ENCODE measurements around the gene MCTP2. TPM values are rescaled to one million over a fixed set of nuclear protein-coding genes. Genes with fewer than 3 reads are reported as not detected.
A peak's percentile ranks its signal among the peaks of the same experiment; 100 is the strongest.

The MCTP2 gene
- total and polyA plus RNA-seq, 9 donors = 0.33 to 1.7 (median 0.61) TPM

GRCh38 chr15:94366781-94367180 is 135.4 kb downstream of the MCTP2 start:
- Histone ChIP-seq H3K36me3 (ENCODE audit: control insufficient read depth, insufficient read depth, low read length) (no peaks in the 10 kb centered on the region), H3K4me3 (ENCODE audit: low read length) (no peak overlapping the region), H3K27ac (ENCODE audit: low read length) (no peak overlapping the region), H3K27me3 (ENCODE audit: control insufficient read depth, insufficient read depth, low read length) (peaks cover 10% of the 10 kb centered on the region), H3K4me1 (ENCODE audit: control insufficient read depth, insufficient read depth, low read length) (no peaks in the 10 kb centered on the region), H3K9me3 (replicated peaks; ENCODE audit: control insufficient read depth, low read depth, low read length) (no peaks in the 10 kb centered on the region)
- DNase-seq = no peak
- 19% methylated on average over 2 of the region's 4 CpGs for WGBS (ENCODE audit: insufficient coverage)

GRCh38 chr15:94367726-94368535 is 136.6 kb downstream of the MCTP2 start:
- WGBS (ENCODE audit: insufficient coverage) = no CpG with 5 or more reads among the region's 6 CpGs
- Histone ChIP-seq H3K4me1 (ENCODE audit: control insufficient read depth, insufficient read depth, low read length) (no peaks in the 10 kb centered on the region), H3K27me3 (ENCODE audit: control insufficient read depth, insufficient read depth, low read length) (peaks cover 7% of the 10 kb centered on the region), H3K27ac (ENCODE audit: low read length) (no peak overlapping the region), H3K9me3 (replicated peaks; ENCODE audit: control insufficient read depth, low read depth, low read length) (no peaks in the 10 kb centered on the region), H3K4me3 (ENCODE audit: low read length) (no peak overlapping the region), H3K36me3 (ENCODE audit: control insufficient read depth, insufficient read depth, low read length) (no peaks in the 10 kb centered on the region)
- DNase-seq = no peak

GRCh38 chr15:94370206-94370935 is 139.0 kb downstream of the MCTP2 start:
- Histone ChIP-seq H3K4me1 (ENCODE audit: control insufficient read depth, insufficient read depth, low read length) (no peaks in the 10 kb centered on the region), H3K27ac (ENCODE audit: low read length) (no peak overlapping the region), H3K9me3 (replicated peaks; ENCODE audit: control insufficient read depth, low read depth, low read length) (no peaks in the 10 kb centered on the region), H3K4me3 (ENCODE audit: low read length) (no peak overlapping the region), H3K27me3 (ENCODE audit: control insufficient read depth, insufficient read depth, low read length) (peaks cover 7% of the 10 kb centered on the region), H3K36me3 (ENCODE audit: control insufficient read depth, insufficient read depth, low read length) (no peaks in the 10 kb centered on the region)
- WGBS (ENCODE audit: insufficient coverage) = 84% methylated on average over 3 of the region's 10 CpGs
- peak; percentile 9 for DNase-seq

- no CpG with 5 or more reads among the region's 2 CpGs for WGBS (ENCODE audit: insufficient coverage)
- Histone ChIP-seq H3K9me3 (replicated peaks; ENCODE audit: control insufficient read depth, low read depth, low read length) (no peaks in the 10 kb centered on the region), H3K4me1 (ENCODE audit: control insufficient read depth, insufficient read depth, low read length) (no peaks in the 10 kb centered on the region), H3K27me3 (ENCODE audit: control insufficient read depth, insufficient read depth, low read length) (peaks cover 7% of the 10 kb centered on the region), H3K27ac (ENCODE audit: low read length) (no peak overlapping the region), H3K36me3 (ENCODE audit: control insufficient read depth, insufficient read depth, low read length) (no peaks in the 10 kb centered on the region), H3K4me3 (ENCODE audit: low read length) (no peak overlapping the region)
- DNase-seq = no peak
Measured at GRCh38 chr15:94370936-94371285, 139.6 kb downstream of the MCTP2 start.

- H3K36me3 ChIP-seq (ENCODE audit: control insufficient read depth, insufficient read depth, low read length) = no peaks in the 10 kb centered on the region
- no peak for DNase-seq
- H3K4me3 ChIP-seq (ENCODE audit: low read length) = no peak overlapping the region
- H3K27ac ChIP-seq (ENCODE audit: low read length) = no peak overlapping the region
- no peaks in the 10 kb centered on the region for H3K27me3 ChIP-seq (ENCODE audit: control insufficient read depth, insufficient read depth, low read length)
- no CpG with 5 or more reads among the region's 6 CpGs for WGBS (ENCODE audit: insufficient coverage)
- H3K9me3 ChIP-seq (replicated peaks; ENCODE audit: control insufficient read depth, low read depth, low read length) = no peaks in the 10 kb centered on the region
- H3K4me1 ChIP-seq (ENCODE audit: control insufficient read depth, insufficient read depth, low read length) = no peaks in the 10 kb centered on the region
Measured at GRCh38 chr15:94372821-94373220, 141.5 kb downstream of the MCTP2 start.

- H3K36me3 ChIP-seq (ENCODE audit: control insufficient read depth, insufficient read depth, low read length) = no peaks in the 10 kb centered on the region
- 88% methylated on average over 1 of the region's 1 CpG for WGBS (ENCODE audit: insufficient coverage)
- no peak overlapping the region for H3K4me3 ChIP-seq (ENCODE audit: low read length)
- no peaks in the 10 kb centered on the region for H3K27me3 ChIP-seq (ENCODE audit: control insufficient read depth, insufficient read depth, low read length)
- no peak overlapping the region for H3K27ac ChIP-seq (ENCODE audit: low read length)
- H3K9me3 ChIP-seq (replicated peaks; ENCODE audit: control insufficient read depth, low read depth, low read length) = no peaks in the 10 kb centered on the region
- DNase-seq = no peak
- H3K4me1 ChIP-seq (ENCODE audit: control insufficient read depth, insufficient read depth, low read length) = no peaks in the 10 kb centered on the region
Measured at GRCh38 chr15:94375997-94376396, 144.6 kb downstream of the MCTP2 start.

- no peak for DNase-seq
- 78% methylated on average over 2 of the region's 3 CpGs for WGBS (ENCODE audit: insufficient coverage)
- H3K36me3 ChIP-seq (ENCODE audit: control insufficient read depth, insufficient read depth, low read length) = no peaks in the 10 kb centered on the region
- H3K27me3 ChIP-seq (ENCODE audit: control insufficient read depth, insufficient read depth, low read length) = no peaks in the 10 kb centered on the region
- H3K4me1 ChIP-seq (ENCODE audit: control insufficient read depth, insufficient read depth, low read length) = no peaks in the 10 kb centered on the region
- no peak overlapping the region for H3K27ac ChIP-seq (ENCODE audit: low read length)
- no peak overlapping the region for H3K4me3 ChIP-seq (ENCODE audit: low read length)
- no peaks in the 10 kb centered on the region for H3K9me3 ChIP-seq (replicated peaks; ENCODE audit: control insufficient read depth, low read depth, low read length)
Measured at GRCh38 chr15:94379986-94380385, 148.6 kb downstream of the MCTP2 start.

GRCh38 chr15:94380798-94381197 is 149.4 kb downstream of the MCTP2 start:
- WGBS (ENCODE audit: insufficient coverage) = no CpG with 5 or more reads among the region's 1 CpG
- no peaks in the 10 kb centered on the region for H3K27me3 ChIP-seq (ENCODE audit: control insufficient read depth, insufficient read depth, low read length)
- no peaks in the 10 kb centered on the region for H3K9me3 ChIP-seq (replicated peaks; ENCODE audit: control insufficient read depth, low read depth, low read length)
- H3K27ac ChIP-seq (ENCODE audit: low read length) = no peak overlapping the region
- H3K4me3 ChIP-seq (ENCODE audit: low read length) = no peak overlapping the region
- H3K36me3 ChIP-seq (ENCODE audit: control insufficient read depth, insufficient read depth, low read length) = no peaks in the 10 kb centered on the region
- H3K4me1 ChIP-seq (ENCODE audit: control insufficient read depth, insufficient read depth, low read length) = no peaks in the 10 kb centered on the region
- no peak for DNase-seq

GRCh38 chr15:94381384-94381783 is 150.0 kb downstream of the MCTP2 start:
- Histone ChIP-seq H3K27me3 (ENCODE audit: control insufficient read depth, insufficient read depth, low read length) (no peaks in the 10 kb centered on the region), H3K27ac (ENCODE audit: low read length) (no peak overlapping the region), H3K4me1 (ENCODE audit: control insufficient read depth, insufficient read depth, low read length) (no peaks in the 10 kb centered on the region), H3K36me3 (ENCODE audit: control insufficient read depth, insufficient read depth, low read length) (no peaks in the 10 kb centered on the region), H3K9me3 (replicated peaks; ENCODE audit: control insufficient read depth, low read depth, low read length) (no peaks in the 10 kb centered on the region), H3K4me3 (ENCODE audit: low read length) (no peak overlapping the region)
- 47% methylated on average over 8 of the region's 8 CpGs for WGBS (ENCODE audit: insufficient coverage)
- DNase-seq = no peak

- no peak for DNase-seq
- Histone ChIP-seq H3K36me3 (ENCODE audit: control insufficient read depth, insufficient read depth, low read length) (no peaks in the 10 kb centered on the region), H3K27me3 (ENCODE audit: control insufficient read depth, insufficient read depth, low read length) (peaks cover 3% of the 10 kb centered on the region), H3K4me1 (ENCODE audit: control insufficient read depth, insufficient read depth, low read length) (no peaks in the 10 kb centered on the region), H3K27ac (ENCODE audit: low read length) (no peak overlapping the region), H3K9me3 (replicated peaks; ENCODE audit: control insufficient read depth, low read depth, low read length) (no peaks in the 10 kb centered on the region), H3K4me3 (ENCODE audit: low read length) (no peak overlapping the region)
- WGBS (ENCODE audit: insufficient coverage) = 83% methylated on average over 1 of the region's 3 CpGs
Measured at GRCh38 chr15:94383041-94383440, 151.7 kb downstream of the MCTP2 start.

All from muscle of leg (tissue), 11 donors.